ENCODE results near the gene STK24. TPM values are rescaled to one million over a fixed set of nuclear protein-coding genes. Genes with fewer than 3 reads are reported as not detected.

STK24 gene
- total and polyA plus RNA-seq, 2 experiments from 2014 or later = 83.3 to 98.0 TPM

GRCh38 chr13:98441056-98441676, 135.7 kb downstream of the STK24 start:
- Histone ChIP-seq H3K36me3 (no peaks in the 10 kb centered on the region), H3K27me3 (no peaks in the 10 kb centered on the region), H3K4me3 (no peak overlapping the region), H3K4me1 (ENCODE audit: low read depth) (no peaks in the 10 kb centered on the region), H3K27ac (no peak overlapping the region), H3K9me3 (ENCODE audit: low read depth) (no peaks in the 10 kb centered on the region)
- DNase-seq (ENCODE audit: low read depth in 1 of 2, low spot score in 1 of 2) = peak in 1 of 2 donors; percentile 18
- TF ChIP-seq, protein P1, sequence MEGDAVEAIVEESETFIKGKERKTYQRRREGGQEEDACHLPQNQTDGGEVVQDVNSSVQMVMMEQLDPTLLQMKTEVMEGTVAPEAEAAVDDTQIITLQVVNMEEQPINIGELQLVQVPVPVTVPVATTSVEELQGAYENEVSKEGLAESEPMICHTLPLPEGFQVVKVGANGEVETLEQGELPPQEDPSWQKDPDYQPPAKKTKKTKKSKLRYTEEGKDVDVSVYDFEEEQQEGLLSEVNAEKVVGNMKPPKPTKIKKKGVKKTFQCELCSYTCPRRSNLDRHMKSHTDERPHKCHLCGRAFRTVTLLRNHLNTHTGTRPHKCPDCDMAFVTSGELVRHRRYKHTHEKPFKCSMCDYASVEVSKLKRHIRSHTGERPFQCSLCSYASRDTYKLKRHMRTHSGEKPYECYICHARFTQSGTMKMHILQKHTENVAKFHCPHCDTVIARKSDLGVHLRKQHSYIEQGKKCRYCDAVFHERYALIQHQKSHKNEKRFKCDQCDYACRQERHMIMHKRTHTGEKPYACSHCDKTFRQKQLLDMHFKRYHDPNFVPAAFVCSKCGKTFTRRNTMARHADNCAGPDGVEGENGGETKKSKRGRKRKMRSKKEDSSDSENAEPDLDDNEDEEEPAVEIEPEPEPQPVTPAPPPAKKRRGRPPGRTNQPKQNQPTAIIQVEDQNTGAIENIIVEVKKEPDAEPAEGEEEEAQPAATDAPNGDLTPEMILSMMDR (IDR thresholded peaks at IDR 0.05; ENCODE audit: low read depth, low read length) = no peak

- TF ChIP-seq, protein P1 (IDR thresholded peaks at IDR 0.05; ENCODE audit: low read depth, low read length) = no peak
- Histone ChIP-seq H3K4me1 (ENCODE audit: low read depth) (no peaks in the 10 kb centered on the region), H3K27ac (no peak overlapping the region), H3K36me3 (no peaks in the 10 kb centered on the region), H3K27me3 (no peaks in the 10 kb centered on the region), H3K9me3 (ENCODE audit: low read depth) (no peaks in the 10 kb centered on the region), H3K4me3 (no peak overlapping the region)
- no peak for DNase-seq (ENCODE audit: low read depth in 1 of 2, low spot score in 1 of 2)
These were observed 136.4 kb downstream of the STK24 start for GRCh38 chr13:98440390-98441055.

GRCh38 chr13:98439896-98440295, 137.0 kb downstream of the STK24 start:
- H3K27me3 ChIP-seq = no peaks in the 10 kb centered on the region
- H3K4me1 ChIP-seq (ENCODE audit: low read depth) = no peaks in the 10 kb centered on the region
- H3K4me3 ChIP-seq = no peak overlapping the region
- TF ChIP-seq, protein P1 (IDR thresholded peaks at IDR 0.05; ENCODE audit: low read depth, low read length) = no peak
- no peaks in the 10 kb centered on the region for H3K9me3 ChIP-seq (ENCODE audit: low read depth)
- H3K36me3 ChIP-seq = no peaks in the 10 kb centered on the region
- DNase-seq (ENCODE audit: low read depth in 1 of 2, low spot score in 1 of 2) = no peak
- H3K27ac ChIP-seq = no peak overlapping the region

- H3K4me3 ChIP-seq = no peak overlapping the region
- no peaks in the 10 kb centered on the region for H3K36me3 ChIP-seq
- no peaks in the 10 kb centered on the region for H3K9me3 ChIP-seq (ENCODE audit: low read depth)
- TF ChIP-seq, protein P1 (IDR thresholded peaks at IDR 0.05; ENCODE audit: low read depth, low read length) = no peak
- H3K27ac ChIP-seq = no peak overlapping the region
- H3K27me3 ChIP-seq = no peaks in the 10 kb centered on the region
- no peak for DNase-seq (ENCODE audit: low read depth in 1 of 2, low spot score in 1 of 2)
- no peaks in the 10 kb centered on the region for H3K4me1 ChIP-seq (ENCODE audit: low read depth)
These were observed 137.6 kb downstream of the STK24 start for GRCh38 chr13:98439126-98439828.

GRCh38 chr13:98438246-98439125, 138.4 kb downstream of the STK24 start:
- Histone ChIP-seq H3K4me3 (no peak overlapping the region), H3K9me3 (ENCODE audit: low read depth) (no peaks in the 10 kb centered on the region), H3K36me3 (no peaks in the 10 kb centered on the region), H3K27me3 (no peaks in the 10 kb centered on the region), H3K27ac (no peak overlapping the region), H3K4me1 (ENCODE audit: low read depth) (no peaks in the 10 kb centered on the region)
- DNase-seq (ENCODE audit: low read depth in 1 of 2, low spot score in 1 of 2) = no peak
- TF ChIP-seq, protein P1 (IDR thresholded peaks at IDR 0.05; ENCODE audit: low read depth, low read length) = no peak
